Testis (tissue), 3 donors: ENCODE data around the gene ADK. TPM values are rescaled to one million over a fixed set of nuclear protein-coding genes. Genes with fewer than 3 reads are reported as not detected.

Source experiments
- DNase-seq: peaks from one replicate; pipeline ENCODE4 v3.0.0-alpha.2; 2019
- H3K27ac ChIP-seq, 2 donors: fragments of 200-600 bp; sonication (generic); one replicate each; pipeline ENCODE4 v1.5.1; 2019
- H3K27me3 ChIP-seq: fragments of 200-600 bp; sonication (generic); one replicate; pipeline ENCODE4 v1.5.1; 2019
- H3K36me3 ChIP-seq: fragments of 200-600 bp; sonication (generic); one replicate; pipeline ENCODE4 v1.5.1; 2017; ENCODE audit warnings: low read depth; ENCODE audit errors: missing control alignments
- H3K4me1 ChIP-seq: fragments of 200-600 bp; sonication (generic); one replicate; pipeline ENCODE4 v1.5.1; 2019
- H3K4me3 ChIP-seq, 2 donors: fragments of 200-600 bp; sonication (generic); one replicate each; pipeline ENCODE4 v1.5.1; 2017 to 2019
- H3K9me3 ChIP-seq: fragments of 200-600 bp; sonication (generic); one replicate; pipeline ENCODE4 v1.5.1; 2017
- CTCF ChIP-seq, 3 experiments: fragments of 450-650 bp in 2 of 3; fragments of 200-600 bp in 1 of 3; sonication (generic) in 1 of 3; IDR thresholded peaks; one replicate each; pipeline ENCODE4 v1.5.1; 2016 to 2019; ENCODE audit warnings: antibody characterized with exemption in 3 of 3, mild to moderate bottlenecking in 2 of 3, moderate library complexity in 1 of 3
- POLR2A ChIP-seq: fragments of 450-650 bp; IDR thresholded peaks from one replicate; pipeline ENCODE4 v1.6.1; 2017; ENCODE audit warnings: antibody characterized with exemption, mild to moderate bottlenecking, moderate library complexity
- WGBS, 2 donors: methylation state at CpG; one replicate each; pipeline ENCODE4 v1.1.5; 2018; 5-methylcytosine and 5-hydroxymethylcytosine counted together
- intact Hi-C: fragments of 100-400 bp; cut with DNase I; formaldehyde crosslinking; loops from one replicate; pipeline ENCODE4 v1.15.1; 2023; ENCODE audit warnings: low total_unique reads
- polyA plus RNA-seq: library from polyadenylated mRNA; stranded (reverse); fragments of 350-450 nt; fragmentation: Illumina TruSeq; extraction: RNeasy Lipid Tissue Mini Kit (QIAGEN cat#74804); gene quantifications from one replicate; pipeline ENCODE4 v1.2.3, GENCODE V29; 2014; ENCODE audit warnings: low read depth, low replicate concordance; ENCODE audit not compliant: insufficient read depth
- total RNA-seq, 2 donors: library from RNA; depleted of rRNA; stranded (reverse); fragments of >200 nt; gene quantifications; one replicate each; pipeline ENCODE4 v1.2.3, GENCODE V29; 2016

ADK gene
- total and polyA plus RNA-seq, 3 donors from 2014 or later, result 23.3 to 61.8 (median 55.3) TPM

GRCh38 chr10:74598891-74599566 is 448.0 kb downstream of the ADK start:
- intact Hi-C loops, result no loop called here
- H3K9me3 ChIP-seq, result no peaks in the 10 kb centered on the region
- peak overlapping the region; percentile 80 to 87 for H3K27ac ChIP-seq
- peaks cover 5% of the 10 kb centered on the region for H3K4me1 ChIP-seq
- WGBS, 2 donors, result 43 to 44% methylated on average over 5 of the region's 5 CpGs
- no peaks in the 10 kb centered on the region for H3K27me3 ChIP-seq
- H3K4me3 ChIP-seq, result no peak overlapping the region
- no peaks in the 10 kb centered on the region for H3K36me3 ChIP-seq
- DNase-seq, result no peak
- TF ChIP-seq POLR2A (no peak), CTCF (IDR thresholded peaks at IDR 0.05) (no peak)

DNA sequence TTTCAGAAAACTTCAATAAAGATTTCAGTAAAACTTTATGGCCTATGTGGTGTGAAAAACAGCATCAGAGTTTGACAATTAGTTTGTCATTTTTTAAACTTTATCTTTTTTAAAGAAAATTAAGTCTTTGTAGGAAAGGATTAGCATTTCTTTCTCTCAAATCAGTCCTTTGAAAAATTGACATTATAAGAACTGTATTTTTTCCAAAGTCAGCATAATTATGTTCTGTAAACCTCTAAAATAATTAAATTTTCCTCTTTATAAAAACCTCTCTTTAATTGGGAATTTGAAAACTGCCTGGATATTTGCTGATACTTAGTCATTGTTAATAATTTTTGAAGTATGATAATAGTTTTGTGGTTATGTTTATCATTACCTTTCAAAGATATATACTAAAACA is 448.7 kb downstream of the ADK start:
- intact Hi-C loops, result no loop called here
- Histone ChIP-seq H3K9me3 (no peaks in the 10 kb centered on the region), H3K4me3 (no peak overlapping the region), H3K27me3 (no peaks in the 10 kb centered on the region), H3K4me1 (peaks cover 5% of the 10 kb centered on the region), H3K27ac (peak overlapping the region; percentile 80 to 87), H3K36me3 (no peaks in the 10 kb centered on the region)
- DNase-seq, result no peak
- TF ChIP-seq CTCF (IDR thresholded peaks at IDR 0.05) (no peak), POLR2A (no peak)

DNA sequence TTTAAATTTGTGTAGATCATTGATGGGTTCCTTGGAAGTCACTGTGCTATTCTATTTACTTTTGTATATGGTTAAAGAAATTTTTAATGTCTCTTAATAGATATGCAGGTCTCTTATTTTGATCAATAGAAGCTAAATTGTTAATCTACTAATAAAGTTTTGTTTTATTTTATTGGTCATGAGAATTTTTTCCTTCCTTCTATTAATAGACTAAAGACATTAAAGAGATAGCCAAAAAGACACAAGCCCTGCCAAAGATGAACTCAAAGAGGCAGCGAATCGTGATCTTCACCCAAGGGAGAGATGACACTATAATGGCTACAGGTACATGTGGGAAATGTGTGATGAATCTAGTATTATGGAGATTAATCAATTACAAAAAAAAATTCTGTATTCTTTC is 449.1 kb downstream of the ADK start:
- no peak for DNase-seq
- TF ChIP-seq POLR2A (no peak), CTCF (IDR thresholded peaks at IDR 0.05) (no peak)
- intact Hi-C loops, result no loop called here
- Histone ChIP-seq H3K36me3 (no peaks in the 10 kb centered on the region), H3K4me1 (peaks cover 5% of the 10 kb centered on the region), H3K27ac (peak overlapping the region in 1 of 2 donors; percentile 87), H3K4me3 (no peak overlapping the region), H3K9me3 (no peaks in the 10 kb centered on the region), H3K27me3 (no peaks in the 10 kb centered on the region)
- 83 to 87% methylated on average over 2 of the region's 2 CpGs for WGBS, 2 donors

DNA sequence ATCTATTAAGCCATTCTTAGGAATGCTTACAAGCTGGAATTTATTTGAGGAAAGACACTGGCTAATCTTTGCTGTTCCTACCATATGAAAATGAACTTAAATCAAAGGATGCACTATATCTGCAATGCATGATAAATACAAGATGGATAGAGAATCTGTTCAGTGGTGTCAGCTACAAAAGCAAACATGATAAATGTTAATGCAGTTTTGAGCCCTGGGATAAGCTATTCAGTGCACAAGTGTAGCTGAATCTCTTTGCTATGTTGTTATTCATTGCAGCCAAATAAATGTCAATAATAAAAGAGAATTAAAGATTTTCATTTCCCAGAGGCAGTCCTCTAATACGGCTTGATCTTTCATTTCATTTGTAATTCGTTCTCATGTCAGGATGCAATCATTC is 451.6 kb downstream of the ADK start:
- intact Hi-C loops, result no loop called here
- Histone ChIP-seq H3K27ac (no peak overlapping the region), H3K36me3 (no peaks in the 10 kb centered on the region), H3K27me3 (no peaks in the 10 kb centered on the region), H3K4me3 (no peak overlapping the region), H3K4me1 (peaks cover 5% of the 10 kb centered on the region), H3K9me3 (no peaks in the 10 kb centered on the region)
- whole genome bisulfite sequencing, 2 donors, result 87 to 95% methylated on average over 2 of the region's 2 CpGs
- TF ChIP-seq POLR2A, result no peak
- TF ChIP-seq CTCF (IDR thresholded peaks at IDR 0.05), result no peak
- DNase-seq, result no peak

DNA sequence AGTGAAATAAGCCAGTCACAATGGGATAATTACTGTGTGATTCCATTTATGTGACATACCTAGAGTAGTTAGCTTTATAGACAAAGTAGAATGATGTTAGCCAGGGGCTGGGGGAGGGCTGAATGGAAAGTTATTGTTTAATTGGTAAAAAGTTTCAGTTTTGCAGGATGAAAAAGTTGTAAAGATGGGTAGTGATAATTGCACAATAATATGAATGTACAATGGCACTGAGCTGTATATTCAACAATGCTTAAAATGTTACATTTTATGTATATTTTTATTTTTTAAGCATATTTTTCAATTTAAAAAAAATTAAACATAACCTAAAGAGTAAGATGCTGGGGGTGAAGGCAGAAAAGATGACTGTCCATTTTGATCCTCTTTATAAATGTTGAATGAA is 459.3 kb downstream of the ADK start:
- intact Hi-C loops, result no loop called here
- Histone ChIP-seq H3K27me3 (no peaks in the 10 kb centered on the region), H3K4me1 (no peaks in the 10 kb centered on the region), H3K4me3 (no peak overlapping the region), H3K36me3 (no peaks in the 10 kb centered on the region), H3K27ac (no peak overlapping the region), H3K9me3 (no peaks in the 10 kb centered on the region)
- TF ChIP-seq CTCF (IDR thresholded peaks at IDR 0.05), result no peak
- TF ChIP-seq POLR2A, result no peak
- DNase-seq, result no peak
